ENCODE data around the gene TOMM40. TPM values are rescaled to one million over a fixed set of nuclear protein-coding genes. Genes with fewer than 3 reads are reported as not detected.

TOMM40 gene
- total and polyA plus RNA-seq, 9 of the 15 experiments (the other 6 are each of a cell fraction or from before 2014, with no cell fraction given): 0.89 to 290 (median 160) TPM

DNA sequence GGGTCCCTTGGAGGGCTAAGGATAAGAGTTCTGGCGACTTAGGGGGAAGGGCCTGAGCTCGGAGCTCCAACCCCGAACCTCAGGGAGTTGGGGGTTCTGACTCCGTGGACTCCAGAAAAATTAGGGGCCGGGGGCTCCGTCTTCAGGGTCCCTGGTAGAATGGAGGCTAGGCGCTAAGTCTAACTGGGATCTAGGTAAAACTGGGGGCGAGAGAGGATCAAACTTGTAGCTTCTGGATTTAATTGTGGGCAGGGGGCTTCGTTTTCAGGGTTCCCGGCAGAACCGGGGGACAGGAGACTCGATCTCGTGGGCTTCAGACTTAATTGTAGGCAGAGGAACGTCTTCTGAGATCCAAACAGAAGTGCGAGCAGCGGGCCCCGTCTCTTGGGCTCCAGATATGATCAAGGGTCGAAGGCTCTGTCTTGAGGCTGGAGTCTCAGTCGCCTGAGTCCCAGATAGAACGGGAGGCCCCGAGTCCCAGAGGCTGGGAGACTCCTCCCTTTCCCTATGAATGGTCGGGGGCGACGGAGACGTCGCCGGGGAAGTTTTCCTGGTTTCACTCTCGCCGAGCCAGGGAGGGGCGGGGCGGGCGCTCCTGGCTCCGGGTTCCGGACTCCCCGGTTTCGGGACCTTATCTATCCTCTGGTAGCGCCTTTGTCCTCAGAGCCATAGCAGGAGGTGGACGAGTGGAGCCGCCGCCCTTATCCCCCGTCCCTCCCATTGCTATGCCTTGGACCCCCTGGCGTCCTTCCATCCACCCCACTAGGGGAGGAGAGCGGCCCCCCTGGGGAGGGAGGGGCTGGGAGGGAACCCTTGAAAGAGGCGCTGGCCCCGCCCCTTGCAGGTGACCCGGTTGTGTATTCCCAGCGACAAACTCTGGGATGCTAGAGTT is 43.7 kb upstream of the TOMM40 start (continued):
- TF ChIP-seq, protein P1, sequence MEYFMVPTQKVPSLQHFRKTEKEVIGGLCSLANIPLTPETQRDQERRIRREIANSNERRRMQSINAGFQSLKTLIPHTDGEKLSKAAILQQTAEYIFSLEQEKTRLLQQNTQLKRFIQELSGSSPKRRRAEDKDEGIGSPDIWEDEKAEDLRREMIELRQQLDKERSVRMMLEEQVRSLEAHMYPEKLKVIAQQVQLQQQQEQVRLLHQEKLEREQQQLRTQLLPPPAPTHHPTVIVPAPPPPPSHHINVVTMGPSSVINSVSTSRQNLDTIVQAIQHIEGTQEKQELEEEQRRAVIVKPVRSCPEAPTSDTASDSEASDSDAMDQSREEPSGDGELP (CRISPR knock-in tag; IDR thresholded peaks at IDR 0.05; ENCODE audit: borderline replicate concordance): 0 out of 2 replicates have a peak, but pooled peaks have one; percentile 31
- TF ChIP-seq ZNF445 (CRISPR knock-in tag; IDR thresholded peaks at IDR 0.05; ENCODE audit: low read depth) (no peak), CBX5 (IDR thresholded peaks at IDR 0.05; ENCODE audit: borderline replicate concordance, low read depth) (no peak), NR2C1 (IDR thresholded peaks at IDR 0.05) (peak; percentile 79), NR2C1 (tag; IDR thresholded peaks at IDR 0.05) (peak; percentile 58), GABPA (tag; conservative IDR thresholded peaks at IDR 0.05; ENCODE audit: low read depth) (peak; percentile 58; the same call in 1 of the 2 replicates), RBM17 (IDR thresholded peaks at IDR 0.05; ENCODE audit: borderline replicate concordance, low read depth, low read length) (no peak), POLR3G (IDR thresholded peaks at IDR 0.05; ENCODE audit: extremely low read depth, insufficient read length, insufficient replicate concordance) (no peak), ETV1 (tag; conservative IDR thresholded peaks at IDR 0.05; ENCODE audit: low read depth) (0 out of 2 replicates have a peak, but pooled peaks have one; percentile 24), EZH2 (IDR thresholded peaks at IDR 0.05; ENCODE audit: borderline replicate concordance, low read depth, low read length) (no peak), RBM39 (optimal IDR thresholded peaks at IDR 0.05; ENCODE audit: low read depth, low read length) (no peak), L3MBTL2 (IDR thresholded peaks at IDR 0.05) (peak; percentile 31; the same call in 1 of the 2 replicates), POLR2A (conservative IDR thresholded peaks at IDR 0.05) (0 out of 2 replicates have a peak, but pooled peaks have one; percentile 24), KLF10 (CRISPR knock-in tag; IDR thresholded peaks at IDR 0.05) (no peak), RBFOX2 (IDR thresholded peaks at IDR 0.05; ENCODE audit: low read depth, low read length) (peak; percentile 68), TBP (optimal IDR thresholded peaks at IDR 0.05; ENCODE audit: low read depth, low read length) (peak; percentile 30), ZNF184 (CRISPR knock-in tag; IDR thresholded peaks at IDR 0.05) (no peak)
- TF ChIP-seq, protein P2, sequence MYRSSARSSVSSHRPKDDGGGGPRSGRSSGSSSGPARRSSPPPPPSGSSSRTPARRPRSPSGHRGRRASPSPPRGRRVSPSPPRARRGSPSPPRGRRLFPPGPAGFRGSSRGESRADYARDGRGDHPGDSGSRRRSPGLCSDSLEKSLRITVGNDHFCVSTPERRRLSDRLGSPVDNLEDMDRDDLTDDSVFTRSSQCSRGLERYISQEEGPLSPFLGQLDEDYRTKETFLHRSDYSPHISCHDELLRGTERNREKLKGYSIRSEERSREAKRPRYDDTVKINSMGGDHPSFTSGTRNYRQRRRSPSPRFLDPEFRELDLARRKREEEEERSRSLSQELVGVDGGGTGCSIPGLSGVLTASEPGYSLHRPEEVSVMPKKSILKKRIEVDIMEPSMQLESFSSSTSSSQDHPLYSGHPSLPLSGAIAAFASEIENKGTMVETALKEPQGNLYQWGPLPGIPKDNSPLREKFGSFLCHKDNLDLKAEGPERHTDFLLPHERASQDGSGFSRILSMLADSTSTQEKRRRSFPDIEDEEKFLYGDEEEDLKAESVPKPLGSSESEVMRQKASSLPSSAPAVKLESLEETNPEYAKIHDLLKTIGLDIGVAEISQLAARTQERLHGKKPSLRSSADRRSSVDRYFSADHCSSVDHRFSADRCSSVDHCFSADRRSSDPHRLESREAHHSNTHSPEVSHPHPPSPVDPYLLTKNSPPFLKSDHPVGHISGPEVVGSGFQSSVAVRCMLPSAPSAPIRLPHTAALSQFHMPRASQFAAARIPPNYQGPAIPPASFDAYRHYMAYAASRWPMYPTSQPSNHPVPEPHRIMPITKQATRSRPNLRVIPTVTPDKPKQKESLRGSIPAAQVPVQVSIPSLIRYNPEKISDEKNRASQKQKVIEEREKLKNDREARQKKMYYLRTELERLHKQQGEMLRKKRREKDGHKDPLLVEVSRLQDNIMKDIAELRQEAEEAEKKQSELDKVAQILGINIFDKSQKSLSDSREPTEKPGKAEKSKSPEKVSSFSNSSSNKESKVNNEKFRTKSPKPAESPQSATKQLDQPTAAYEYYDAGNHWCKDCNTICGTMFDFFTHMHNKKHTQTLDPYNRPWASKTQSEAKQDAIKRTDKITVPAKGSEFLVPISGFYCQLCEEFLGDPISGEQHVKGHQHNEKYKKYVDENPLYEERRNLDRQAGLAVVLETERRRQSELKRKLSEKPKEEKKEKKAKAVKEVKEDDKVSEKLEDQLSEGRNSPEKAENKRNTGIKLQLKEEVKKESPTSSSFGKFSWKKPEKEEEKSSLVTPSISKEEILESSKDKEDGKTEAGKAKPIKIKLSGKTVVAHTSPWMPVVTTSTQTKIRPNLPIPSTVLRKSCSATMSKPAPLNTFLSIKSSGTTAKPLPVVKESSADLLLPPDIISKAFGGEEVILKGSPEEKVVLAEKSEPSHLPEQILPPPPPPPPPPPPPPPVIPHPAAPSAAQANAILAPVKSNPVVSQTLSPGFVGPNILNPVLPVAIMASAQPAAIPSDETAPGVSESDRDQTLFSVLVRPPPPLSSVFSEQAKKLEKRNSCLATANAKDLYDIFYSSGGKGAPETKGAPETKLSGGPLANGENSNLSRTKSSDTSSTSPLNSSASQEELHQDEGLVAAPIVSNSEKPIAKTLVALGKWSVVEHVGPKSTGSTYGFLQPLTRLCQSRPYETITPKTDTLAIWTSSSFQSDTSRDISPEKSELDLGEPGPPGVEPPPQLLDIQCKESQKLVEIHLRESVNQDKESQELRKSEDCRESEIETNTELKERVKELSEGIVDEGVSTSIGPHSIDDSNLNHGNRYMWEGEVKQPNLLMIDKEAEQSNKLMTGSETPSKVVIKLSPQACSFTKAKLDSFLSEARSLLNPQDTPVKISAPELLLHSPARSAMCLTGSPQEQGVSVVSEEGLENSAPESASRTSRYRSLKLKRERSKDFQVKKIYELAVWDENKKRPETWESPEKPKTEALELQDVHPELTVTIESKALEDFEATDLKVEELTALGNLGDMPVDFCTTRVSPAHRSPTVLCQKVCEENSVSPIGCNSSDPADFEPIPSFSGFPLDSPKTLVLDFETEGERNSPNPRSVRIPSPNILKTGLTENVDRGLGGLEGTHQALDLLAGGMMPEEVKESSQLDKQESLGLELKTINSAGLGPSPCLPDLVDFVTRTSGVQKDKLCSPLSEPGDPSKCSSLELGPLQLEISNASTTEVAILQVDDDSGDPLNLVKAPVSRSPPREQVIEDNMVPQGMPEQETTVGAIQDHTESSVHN (IDR thresholded peaks at IDR 0.05; ENCODE audit: borderline replicate concordance in 1 of 2, low read depth in 1 of 2): no peak
- TF ChIP-seq, protein P3, sequence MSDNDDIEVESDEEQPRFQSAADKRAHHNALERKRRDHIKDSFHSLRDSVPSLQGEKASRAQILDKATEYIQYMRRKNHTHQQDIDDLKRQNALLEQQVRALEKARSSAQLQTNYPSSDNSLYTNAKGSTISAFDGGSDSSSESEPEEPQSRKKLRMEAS (CRISPR knock-in tag; IDR thresholded peaks at IDR 0.05): 0 out of 2 replicates have a peak, but pooled peaks have one; percentile 4

All from K562 (cell line).